GM18951 (cell line): Measurements from ENCODE around the gene CLIP1.
"Not testable (repeated sequence)": the region's sequence is repeated elsewhere in the genome, so short reads cannot be mapped to it uniquely, and the experiment has no call there.

Experiments used
- POLR2A ChIP-seq: IDR thresholded peaks from 4 replicates; pipeline ENCODE4 v1.6.1; 2011; ENCODE audit warnings: mild to moderate bottlenecking; ENCODE audit not compliant: insufficient read length, insufficient read depth; ENCODE audit errors: extremely low read depth
- in situ Hi-C: fragments of 300-500 bp; cut with MboI; formaldehyde crosslinking; loops from one replicate; pipeline ENCODE4 v1.12.0; 2022; ENCODE audit warnings: low sequenced_read_pairs, mixed read lengths, inconsistent platforms; ENCODE audit not compliant: unreplicated experiment

Gene CLIP1

GRCh38 chr12:122421821-122422729, at the start of gene CLIP1:
Gene CLIP1, minus strand, starts transcription at chr12:122422669. Its CDS starts 42,217 bp downstream, at chr12:122380452.
- peak; percentile 70 for TF ChIP-seq POLR2A
- in situ Hi-C loops = no loop called here

GRCh38 chr12:122471324-122472226, 49.1 kb upstream of the CLIP1 start:
- in situ Hi-C loops = loop anchor here (5.0 kb wide), 1 partner anchor 74 kb away; no protein-coding TSS in a partner anchor

GRCh38 chr12:122470576-122470975, 48.1 kb upstream of the CLIP1 start:
- in situ Hi-C loops = loop anchor here (5.0 kb wide), 1 partner anchor 73 kb away; no protein-coding TSS in a partner anchor

More at GRCh38 chr12:122471324-122472226, 49.1 kb upstream of the CLIP1 start:
- no peak for TF ChIP-seq POLR2A

GRCh38 chr12:122469856-122470255, 47.4 kb upstream of the CLIP1 start:
- in situ Hi-C loops = loop anchor here (5.0 kb wide), 1 partner anchor 73 kb away; no protein-coding TSS in a partner anchor

GRCh38 chr12:122467983-122468382, 45.5 kb upstream of the CLIP1 start:
- TF ChIP-seq POLR2A = no peak
- in situ Hi-C loops = no loop called here

GRCh38 chr12:122464317-122465042, 42.0 kb upstream of the CLIP1 start:
- in situ Hi-C loops = not testable (repeated sequence)

GRCh38 chr12:122460641-122461040, 38.2 kb upstream of the CLIP1 start:
- in situ Hi-C loops = no loop called here
- no peak for TF ChIP-seq POLR2A

GRCh38 chr12:122460061-122460460, 37.6 kb upstream of the CLIP1 start:
- in situ Hi-C loops = no loop called here
- no peak for TF ChIP-seq POLR2A

- in situ Hi-C loops = no loop called here
- TF ChIP-seq POLR2A = no peak
Measured at GRCh38 chr12:122459211-122459610, 36.7 kb upstream of the CLIP1 start.

- TF ChIP-seq POLR2A = no peak
- in situ Hi-C loops = no loop called here
Measured at GRCh38 chr12:122458105-122459035, 35.9 kb upstream of the CLIP1 start.

GRCh38 chr12:122457627-122458026, 35.2 kb upstream of the CLIP1 start:
- in situ Hi-C loops = no loop called here
- no peak for TF ChIP-seq POLR2A

- in situ Hi-C loops = no loop called here
- TF ChIP-seq POLR2A = no peak
Measured at GRCh38 chr12:122454739-122455138, 32.3 kb upstream of the CLIP1 start.
